SK-N-SH treated with all-trans-retinoic acid at 6 μM for 48 hours (cell line): ENCODE data around the gene KIAA0825.

Experiments used
- ATAC-seq: fragments of 200-7000 bp; cut with Tn5 transposase; 3 replicates; pipeline ENCODE4 v1.9.1; 2020; ENCODE audit warnings: mild to moderate bottlenecking, moderate library complexity
- BACH2 ChIP-seq: fragments of 250-450 bp; sonication (Bioruptor Pico); IDR thresholded peaks from 2 replicates; pipeline ENCODE4 v1.9.0; 2021; ENCODE audit warnings: mild to moderate bottlenecking, borderline replicate concordance
- CSDC2 ChIP-seq: fragments of 250-450 bp; sonication (Bioruptor Pico); IDR thresholded peaks from 2 replicates; pipeline ENCODE4 v1.5.0; 2020; ENCODE audit warnings: mild to moderate bottlenecking, moderate library complexity
- CSRNP3 ChIP-seq: fragments of 250-450 bp; sonication (Bioruptor Pico); IDR thresholded peaks from 2 replicates; pipeline ENCODE4 v1.5.1; 2021; ENCODE audit warnings: mild to moderate bottlenecking, moderate library complexity
- ESRRG ChIP-seq: fragments of 250-450 bp; sonication (Bioruptor Pico); IDR thresholded peaks from 2 replicates; pipeline ENCODE4 v1.6.1; 2021; ENCODE audit warnings: mild to moderate bottlenecking
- GLIS3 ChIP-seq: fragments of 250-450 bp; sonication (Bioruptor Pico); IDR thresholded peaks from 2 replicates; pipeline ENCODE4 v1.5.0; 2020; ENCODE audit warnings: mild to moderate bottlenecking, moderate library complexity
- ISL1 ChIP-seq: fragments of 250-450 bp; sonication (Bioruptor Pico); IDR thresholded peaks from 2 replicates; pipeline ENCODE4 v2.1.2; 2022; ENCODE audit warnings: mild to moderate bottlenecking, moderate library complexity
- OSR1 ChIP-seq: fragments of 250-450 bp; sonication (Bioruptor Pico); IDR thresholded peaks from 2 replicates; pipeline ENCODE4 v1.8.0; 2022; ENCODE audit warnings: moderate library complexity, mild to moderate bottlenecking, inconsistent platforms
- RARB ChIP-seq: fragments of 250-450 bp; sonication (Bioruptor Pico); IDR thresholded peaks from 2 replicates; pipeline ENCODE4 v1.8.0; 2021; ENCODE audit warnings: mild to moderate bottlenecking, moderate library complexity
- SNAI2 ChIP-seq: fragments of 250-450 bp; sonication (Bioruptor Pico); IDR thresholded peaks from 2 replicates; pipeline ENCODE4 v1.5.0; 2020; ENCODE audit warnings: mild to moderate bottlenecking, moderate library complexity
- TCF4 ChIP-seq: fragments of 250-450 bp; sonication (Bioruptor Pico); IDR thresholded peaks from 2 replicates; pipeline ENCODE4 v1.8.0; 2021; ENCODE audit warnings: mild to moderate bottlenecking, moderate library complexity, borderline replicate concordance
- TOX ChIP-seq: fragments of 250-450 bp; sonication (Bioruptor Pico); IDR thresholded peaks from 2 replicates; pipeline ENCODE4 v1.8.0; 2021; ENCODE audit warnings: mild to moderate bottlenecking, moderate library complexity, borderline replicate concordance
- TSHZ2 ChIP-seq: fragments of 250-450 bp; sonication (Bioruptor Pico); IDR thresholded peaks from 2 replicates; pipeline ENCODE4 v1.5.0; 2020; ENCODE audit warnings: mild to moderate bottlenecking, moderate library complexity
- ZC3H10 ChIP-seq: fragments of 250-450 bp; sonication (Bioruptor Pico); IDR thresholded peaks from 2 replicates; pipeline ENCODE4 v1.5.1; 2021; ENCODE audit warnings: mild to moderate bottlenecking, moderate library complexity
- ZFP3 ChIP-seq: fragments of 250-450 bp; sonication (Bioruptor Pico); IDR thresholded peaks from 2 replicates; pipeline ENCODE4 v1.5.0; 2020; ENCODE audit warnings: mild to moderate bottlenecking, moderate library complexity
- ZFP30 ChIP-seq: fragments of 450-650 bp; formaldehyde crosslinking; IDR thresholded peaks from 2 replicates; pipeline ENCODE4 v1.5.0; 2022; ENCODE audit warnings: mild to moderate bottlenecking, moderate library complexity
- ZNF70 ChIP-seq: fragments of 450-650 bp; formaldehyde crosslinking; IDR thresholded peaks from 2 replicates; pipeline ENCODE4 v1.5.0; 2020; ENCODE audit warnings: mild to moderate bottlenecking, moderate library complexity
- ZNF8 ChIP-seq: fragments of 450-650 bp; formaldehyde crosslinking; IDR thresholded peaks from 2 replicates; pipeline ENCODE4 v1.5.0; 2020; ENCODE audit warnings: mild to moderate bottlenecking, moderate library complexity
- TF ChIP-seq, protein P1 (sequence below): fragments of 250-450 bp; sonication (Bioruptor Pico); IDR thresholded peaks from 2 replicates; pipeline ENCODE4 v1.5.1; 2020; ENCODE audit warnings: low read depth, mild to moderate bottlenecking, moderate library complexity
- TF ChIP-seq, protein P2 (sequence below): fragments of 250-450 bp; sonication (Bioruptor Pico); IDR thresholded peaks from 2 replicates; pipeline ENCODE4 v1.8.0; 2020; ENCODE audit warnings: mild to moderate bottlenecking, moderate library complexity, borderline replicate concordance
- TF ChIP-seq, protein P3 (sequence below): fragments of 250-450 bp; sonication (Bioruptor Pico); IDR thresholded peaks from 2 replicates; pipeline ENCODE4 v1.8.0; 2021; ENCODE audit warnings: low read depth, mild to moderate bottlenecking, moderate library complexity, borderline replicate concordance

Gene KIAA0825

DNA sequence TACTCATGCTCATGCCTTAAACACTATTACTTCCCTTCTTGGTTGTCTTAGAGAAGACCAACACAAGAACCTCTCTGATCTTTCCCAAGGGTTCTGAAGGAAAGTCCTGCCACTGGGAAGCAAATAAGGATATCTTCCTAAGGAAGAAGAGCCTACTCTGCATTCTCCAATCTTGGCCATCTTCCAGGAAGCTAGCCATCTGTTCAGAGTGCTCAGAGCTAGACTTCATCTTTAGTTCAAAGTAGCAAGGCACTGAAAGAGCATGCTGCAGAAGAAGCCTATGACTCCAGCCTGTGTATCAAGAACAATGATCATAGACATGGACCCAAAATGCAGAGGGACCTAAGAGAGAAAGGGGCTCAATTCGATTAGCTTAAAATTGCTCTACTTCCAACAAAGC lies 114.7 kb downstream of the KIAA0825 start:
- ATAC-seq, result no peak
- TF ChIP-seq, protein P1, sequence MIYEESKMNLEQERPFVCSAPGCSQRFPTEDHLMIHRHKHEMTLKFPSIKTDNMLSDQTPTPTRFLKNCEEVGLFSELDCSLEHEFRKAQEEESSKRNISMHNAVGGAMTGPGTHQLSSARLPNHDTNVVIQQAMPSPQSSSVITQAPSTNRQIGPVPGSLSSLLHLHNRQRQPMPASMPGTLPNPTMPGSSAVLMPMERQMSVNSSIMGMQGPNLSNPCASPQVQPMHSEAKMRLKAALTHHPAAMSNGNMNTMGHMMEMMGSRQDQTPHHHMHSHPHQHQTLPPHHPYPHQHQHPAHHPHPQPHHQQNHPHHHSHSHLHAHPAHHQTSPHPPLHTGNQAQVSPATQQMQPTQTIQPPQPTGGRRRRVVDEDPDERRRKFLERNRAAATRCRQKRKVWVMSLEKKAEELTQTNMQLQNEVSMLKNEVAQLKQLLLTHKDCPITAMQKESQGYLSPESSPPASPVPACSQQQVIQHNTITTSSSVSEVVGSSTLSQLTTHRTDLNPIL (CRISPR knock-in tag), result no peak
- TF ChIP-seq, protein P2, sequence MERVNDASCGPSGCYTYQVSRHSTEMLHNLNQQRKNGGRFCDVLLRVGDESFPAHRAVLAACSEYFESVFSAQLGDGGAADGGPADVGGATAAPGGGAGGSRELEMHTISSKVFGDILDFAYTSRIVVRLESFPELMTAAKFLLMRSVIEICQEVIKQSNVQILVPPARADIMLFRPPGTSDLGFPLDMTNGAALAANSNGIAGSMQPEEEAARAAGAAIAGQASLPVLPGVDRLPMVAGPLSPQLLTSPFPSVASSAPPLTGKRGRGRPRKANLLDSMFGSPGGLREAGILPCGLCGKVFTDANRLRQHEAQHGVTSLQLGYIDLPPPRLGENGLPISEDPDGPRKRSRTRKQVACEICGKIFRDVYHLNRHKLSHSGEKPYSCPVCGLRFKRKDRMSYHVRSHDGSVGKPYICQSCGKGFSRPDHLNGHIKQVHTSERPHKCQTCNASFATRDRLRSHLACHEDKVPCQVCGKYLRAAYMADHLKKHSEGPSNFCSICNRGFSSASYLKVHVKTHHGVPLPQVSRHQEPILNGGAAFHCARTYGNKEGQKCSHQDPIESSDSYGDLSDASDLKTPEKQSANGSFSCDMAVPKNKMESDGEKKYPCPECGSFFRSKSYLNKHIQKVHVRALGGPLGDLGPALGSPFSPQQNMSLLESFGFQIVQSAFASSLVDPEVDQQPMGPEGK (CRISPR knock-in tag), result no peak
- TF ChIP-seq, protein P3, sequence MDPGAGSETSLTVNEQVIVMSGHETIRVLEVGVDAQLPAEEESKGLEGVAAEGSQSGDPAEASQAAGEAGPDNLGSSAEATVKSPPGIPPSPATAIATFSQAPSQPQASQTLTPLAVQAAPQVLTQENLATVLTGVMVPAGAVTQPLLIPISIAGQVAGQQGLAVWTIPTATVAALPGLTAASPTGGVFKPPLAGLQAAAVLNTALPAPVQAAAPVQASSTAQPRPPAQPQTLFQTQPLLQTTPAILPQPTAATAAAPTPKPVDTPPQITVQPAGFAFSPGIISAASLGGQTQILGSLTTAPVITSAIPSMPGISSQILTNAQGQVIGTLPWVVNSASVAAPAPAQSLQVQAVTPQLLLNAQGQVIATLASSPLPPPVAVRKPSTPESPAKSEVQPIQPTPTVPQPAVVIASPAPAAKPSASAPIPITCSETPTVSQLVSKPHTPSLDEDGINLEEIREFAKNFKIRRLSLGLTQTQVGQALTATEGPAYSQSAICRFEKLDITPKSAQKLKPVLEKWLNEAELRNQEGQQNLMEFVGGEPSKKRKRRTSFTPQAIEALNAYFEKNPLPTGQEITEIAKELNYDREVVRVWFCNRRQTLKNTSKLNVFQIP (CRISPR knock-in tag), result no peak
- TF ChIP-seq ISL1 (CRISPR knock-in tag) (no peak), ZFP3 (CRISPR knock-in tag) (no peak), SNAI2 (CRISPR knock-in tag) (no peak), ZC3H10 (CRISPR knock-in tag) (no peak), ESRRG (CRISPR knock-in tag) (no peak), ZNF70 (CRISPR knock-in tag) (no peak), TSHZ2 (no peak), TCF4 (CRISPR knock-in tag) (no peak), ZFP30 (CRISPR knock-in tag) (no peak), CSDC2 (no peak), CSRNP3 (CRISPR knock-in tag) (no peak), RARB (CRISPR knock-in tag) (no peak), ZNF8 (no peak), TOX (no peak), BACH2 (CRISPR knock-in tag) (no peak), OSR1 (no peak), GLIS3 (no peak)

DNA sequence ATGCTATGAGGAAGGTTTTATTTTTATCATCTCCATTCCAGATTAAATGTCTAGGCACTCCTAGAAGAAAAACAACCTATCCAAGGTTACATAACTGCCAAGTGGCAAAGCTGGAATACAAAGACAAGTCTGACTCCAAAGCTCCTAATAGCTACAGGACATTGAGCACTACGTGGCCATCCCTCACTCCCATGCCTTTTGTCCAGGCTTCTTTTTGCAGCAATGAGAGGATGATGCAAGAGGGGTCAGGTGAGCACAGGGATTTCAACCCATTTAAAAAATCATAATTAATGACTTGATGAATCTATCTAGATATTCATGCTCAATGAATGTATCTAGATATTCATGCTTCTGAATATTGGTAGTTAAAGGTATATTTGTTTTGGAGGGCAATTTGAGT lies 117.0 kb downstream of the KIAA0825 start:
- ATAC-seq, result no peak
- TF ChIP-seq OSR1 (no peak), ZNF70 (CRISPR knock-in tag) (no peak), GLIS3 (no peak), TCF4 (CRISPR knock-in tag) (no peak), RARB (CRISPR knock-in tag) (no peak), TSHZ2 (no peak), ISL1 (CRISPR knock-in tag) (no peak)
- TF ChIP-seq, protein P3 (CRISPR knock-in tag), result no peak
